H9 (cell line): ENCODE data around the gene PACSIN2. TPM values are rescaled to one million over a fixed set of nuclear protein-coding genes. Genes with fewer than 3 reads are reported as not detected.

Experiments used
- DNase-seq: peaks from one replicate; pipeline ENCODE4 v3.0.0-alpha.2; 2017
- H2AFZ ChIP-seq: one replicate; pipeline ENCODE4 v1.6.1; 2013; ENCODE audit warnings: mild to moderate bottlenecking, low read length, control low read depth, moderate library complexity
- H2AK5ac ChIP-seq: 2 replicates; pipeline ENCODE4 v1.6.1; 2013; ENCODE audit warnings: low read length, control low read depth, mixed read lengths; ENCODE audit not compliant: insufficient read length
- H2BK120ac ChIP-seq: one replicate; pipeline ENCODE4 v1.6.1; 2013; ENCODE audit warnings: low read depth, mild to moderate bottlenecking, low read length, control low read depth, inconsistent platforms; ENCODE audit not compliant: poor library complexity, severe bottlenecking
- H2BK12ac ChIP-seq: 2 replicates; pipeline ENCODE4 v1.6.1; 2013; ENCODE audit warnings: low read length, control low read depth, mixed read lengths, low read depth; ENCODE audit not compliant: insufficient read length
- H2BK15ac ChIP-seq: 2 replicates; pipeline ENCODE4 v1.6.1; 2013; ENCODE audit warnings: low read depth, low read length, control low read depth
- H2BK20ac ChIP-seq: one replicate; pipeline ENCODE4 v1.6.1; 2013; ENCODE audit warnings: low read depth, mild to moderate bottlenecking, low read length, control low read depth, inconsistent platforms; ENCODE audit not compliant: poor library complexity, severe bottlenecking
- H2BK5ac ChIP-seq: 2 replicates; pipeline ENCODE4 v1.6.1; 2013; ENCODE audit warnings: low read length, control low read depth, mixed read lengths; ENCODE audit not compliant: insufficient read length
- H3K14ac ChIP-seq: 2 replicates; pipeline ENCODE4 v1.6.1; 2013; ENCODE audit warnings: low read length, control low read depth; ENCODE audit not compliant: insufficient read depth
- H3K18ac ChIP-seq: 2 replicates; pipeline ENCODE4 v1.6.1; 2013; ENCODE audit warnings: low read depth, mild to moderate bottlenecking, mixed read lengths, low read length, control low read depth; ENCODE audit not compliant: insufficient read length
- H3K23ac ChIP-seq: 2 replicates; pipeline ENCODE4 v1.6.1; 2013; ENCODE audit warnings: low read length, control low read depth, mixed read lengths, low read depth; ENCODE audit not compliant: insufficient read length
- H3K23me2 ChIP-seq: 2 replicates; pipeline ENCODE4 v1.6.1; 2013; ENCODE audit warnings: low read depth, mild to moderate bottlenecking, mixed read lengths, low read length, control low read depth; ENCODE audit not compliant: insufficient read length, poor library complexity, severe bottlenecking
- H3K27ac ChIP-seq: 2 replicates; pipeline ENCODE4 v1.5.1; 2013; ENCODE audit warnings: low read length, control low read depth, mixed read lengths, low read depth; ENCODE audit not compliant: insufficient read length
- H3K27me3 ChIP-seq: 2 replicates; pipeline ENCODE4 v1.6.1; 2013; ENCODE audit warnings: low read length, control low read depth, inconsistent platforms; ENCODE audit not compliant: insufficient read depth
- H3K4ac ChIP-seq: 2 replicates; pipeline ENCODE4 v1.6.1; 2013; ENCODE audit warnings: low read depth, mild to moderate bottlenecking, control low read depth, inconsistent platforms, low read length, moderate library complexity
- H3K4me1 ChIP-seq: 2 replicates; pipeline ENCODE4 v1.6.1; 2013; ENCODE audit warnings: low read length, control low read depth, inconsistent platforms; ENCODE audit not compliant: insufficient read depth
- H3K4me2 ChIP-seq: 2 replicates; pipeline ENCODE4 v1.6.1; 2013; ENCODE audit warnings: low read length, control low read depth, mixed read lengths; ENCODE audit not compliant: insufficient read length, insufficient read depth
- H3K56ac ChIP-seq: 2 replicates; pipeline ENCODE4 v1.6.1; 2013; ENCODE audit warnings: low read depth, mild to moderate bottlenecking, mixed read lengths, low read length, control low read depth; ENCODE audit not compliant: insufficient read length
- H3K79me1 ChIP-seq: 2 replicates; pipeline ENCODE4 v1.6.1; 2013; ENCODE audit warnings: low read depth, mild to moderate bottlenecking, moderate library complexity, low read length, control low read depth, inconsistent platforms; ENCODE audit not compliant: insufficient read depth, poor library complexity, severe bottlenecking
- H3K79me2 ChIP-seq: 2 replicates; pipeline ENCODE4 v1.6.1; 2013; ENCODE audit warnings: low read length, control low read depth, inconsistent platforms; ENCODE audit not compliant: insufficient read depth
- H3K9ac ChIP-seq: 2 replicates; pipeline ENCODE4 v1.6.1; 2013; ENCODE audit warnings: low read length, control low read depth, mixed read lengths; ENCODE audit not compliant: insufficient read length; ENCODE audit errors: extremely low read depth
- H3K9me3 ChIP-seq: one replicate; pipeline ENCODE4 v1.6.1; 2013; ENCODE audit warnings: low read depth, low read length, inconsistent platforms; ENCODE audit not compliant: control insufficient read depth
- H3T11ph ChIP-seq: one replicate; pipeline ENCODE4 v1.6.1; 2013; ENCODE audit warnings: mild to moderate bottlenecking, low read length, control low read depth, inconsistent platforms
- H4K20me1 ChIP-seq: one replicate; pipeline ENCODE4 v1.6.1; 2013; ENCODE audit not compliant: control insufficient read depth, insufficient read length, insufficient read depth
- H4K5ac ChIP-seq: 2 replicates; pipeline ENCODE4 v1.6.1; 2013; ENCODE audit warnings: low read depth, mild to moderate bottlenecking, mixed read lengths, low read length, control low read depth; ENCODE audit not compliant: insufficient read length
- H4K8ac ChIP-seq: replicated peaks from 2 replicates; pipeline ENCODE4 v1.6.1; 2013; ENCODE audit warnings: low read length, control low read depth, mixed read lengths, low read depth; ENCODE audit not compliant: insufficient read length
- H4K91ac ChIP-seq: 2 replicates; pipeline ENCODE4 v1.6.1; 2013; ENCODE audit warnings: low read depth, mild to moderate bottlenecking, moderate library complexity, mixed read lengths, low read length, control low read depth; ENCODE audit not compliant: insufficient read length
- H3K27ac Mint-ChIP-seq, 3 experiments: 2 replicates in 2 of 3; 3 replicates in 1 of 3; pipeline ENCODE4 v1.8.0; 2020 to 2021; ENCODE audit warnings: mixed read lengths in 3 of 3, mild to moderate bottlenecking in 1 of 3, moderate library complexity in 1 of 3
- H3K27me3 Mint-ChIP-seq: 2 replicates; pipeline ENCODE4 v1.8.0; 2021; ENCODE audit warnings: low read depth, mild to moderate bottlenecking, moderate library complexity, mixed read lengths
- H3K36me3 Mint-ChIP-seq, 3 experiments: 2 replicates in 2 of 3; 3 replicates in 1 of 3; pipeline ENCODE4 v1.8.0; 2020 to 2021; ENCODE audit warnings: low read depth in 3 of 3, mixed read lengths in 3 of 3; ENCODE audit not compliant: insufficient read depth in 1 of 3
- H3K4me1 Mint-ChIP-seq, 2 experiments: 2 replicates each; pipeline ENCODE4 v1.8.0; 2020; ENCODE audit warnings: mixed read lengths in 2 of 2
- H3K4me3 Mint-ChIP-seq, 2 experiments: 2 replicates in 1 of 2; 3 replicates in 1 of 2; pipeline ENCODE4 v1.8.0; 2020 to 2021; ENCODE audit warnings: mild to moderate bottlenecking in 2 of 2, mixed read lengths in 2 of 2, moderate library complexity in 1 of 2
- H3K9me3 Mint-ChIP-seq, 2 experiments: 2 replicates in 1 of 2; 3 replicates in 1 of 2; pipeline ENCODE4 v1.8.0; 2020; ENCODE audit warnings: mild to moderate bottlenecking in 2 of 2, mixed read lengths in 2 of 2, moderate library complexity in 1 of 2
- WGBS: extraction: QIAGEN DNeasy Blood & Tissue Kit; methylation state at CpG from one replicate; pipeline ENCODE4 v1.1.7; 2013; ENCODE audit warnings: missing lambda C conversion rate, low lambda C conversion rate, mixed read lengths; ENCODE audit not compliant: insufficient read length; ENCODE audit errors: extremely low coverage; 5-methylcytosine and 5-hydroxymethylcytosine counted together
- total RNA-seq: library from RNA; stranded (reverse); gene quantifications from 2 replicates; pipeline ENCODE4 v1.2.1, GENCODE V29; 2021
- TF ChIP-seq, protein P1 (sequence below): fragments of 200-600 bp; sonication (generic); conservative IDR thresholded peaks from 3 replicates; pipeline ENCODE4 v1.8.0; 2021; ENCODE audit warnings: antibody characterized with exemption, mild to moderate bottlenecking

The PACSIN2 gene
- total RNA-seq, 1 experiment from 2014 or later: 62.3 TPM

DNA sequence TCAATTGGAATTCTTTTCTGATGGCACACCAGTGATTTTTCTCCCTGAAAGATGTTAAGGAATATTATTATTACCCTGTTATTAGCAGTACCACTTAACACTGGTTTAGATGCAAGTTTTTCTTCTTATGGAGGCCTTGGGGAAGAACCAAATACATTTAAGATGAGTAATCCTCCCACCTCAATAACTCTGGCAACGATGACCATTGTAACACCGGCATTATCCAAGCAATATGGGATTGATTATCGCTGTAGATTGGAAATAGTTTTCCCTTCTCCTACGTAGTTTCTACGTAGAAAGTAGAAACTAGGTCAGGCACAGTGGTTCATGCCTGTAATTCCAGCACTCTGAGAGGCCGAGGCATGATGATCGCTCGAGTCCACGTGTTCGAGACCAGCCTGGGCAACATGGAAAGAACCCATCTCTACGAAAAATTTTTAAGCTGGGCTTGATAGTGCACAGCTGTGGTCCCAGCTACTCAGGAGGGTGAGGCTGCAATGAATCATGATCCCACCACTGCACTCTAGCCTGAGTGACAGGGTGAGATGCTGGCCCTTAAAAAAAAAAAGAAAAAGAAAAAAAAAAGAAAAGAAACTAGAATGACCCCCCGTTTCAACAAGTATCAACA lies 45.5 kb downstream of the PACSIN2 start:
- peaks cover 8% of the 10 kb centered on the region; the same call in 1 of the 2 replicates for H3K4me1 ChIP-seq
- peaks cover 2% of the 10 kb centered on the region for H4K20me1 ChIP-seq
- no peak overlapping the region for H2BK15ac ChIP-seq
- no peak overlapping the region for H2BK5ac ChIP-seq
- DNase-seq: no peak
- H3K23me2 ChIP-seq: peaks cover 2% of the 10 kb centered on the region
- Mint-ChIP-seq H3K4me3 (no peak overlapping the region), H3K9me3 (peaks cover 15 to 17% of the 10 kb centered on the region in 2 experiments), H3K36me3 (peaks cover 29 to 40% (median 31%) of the 10 kb centered on the region in 3 experiments), H3K27me3 (peaks cover 2% of the 10 kb centered on the region; the same call in 1 of the 2 replicates), H3K4me1 (peaks cover 35 to 41% of the 10 kb centered on the region in 2 experiments), H3K27ac (no peak overlapping the region; a peak in 3 of 7 replicates)
- H4K5ac ChIP-seq: no peak overlapping the region
- no peak overlapping the region for H2BK20ac ChIP-seq
- no peaks in the 10 kb centered on the region for H3K27me3 ChIP-seq
- H3K9me3 ChIP-seq: no peaks in the 10 kb centered on the region
- no peak overlapping the region for H3K18ac ChIP-seq
- TF ChIP-seq, protein P1, sequence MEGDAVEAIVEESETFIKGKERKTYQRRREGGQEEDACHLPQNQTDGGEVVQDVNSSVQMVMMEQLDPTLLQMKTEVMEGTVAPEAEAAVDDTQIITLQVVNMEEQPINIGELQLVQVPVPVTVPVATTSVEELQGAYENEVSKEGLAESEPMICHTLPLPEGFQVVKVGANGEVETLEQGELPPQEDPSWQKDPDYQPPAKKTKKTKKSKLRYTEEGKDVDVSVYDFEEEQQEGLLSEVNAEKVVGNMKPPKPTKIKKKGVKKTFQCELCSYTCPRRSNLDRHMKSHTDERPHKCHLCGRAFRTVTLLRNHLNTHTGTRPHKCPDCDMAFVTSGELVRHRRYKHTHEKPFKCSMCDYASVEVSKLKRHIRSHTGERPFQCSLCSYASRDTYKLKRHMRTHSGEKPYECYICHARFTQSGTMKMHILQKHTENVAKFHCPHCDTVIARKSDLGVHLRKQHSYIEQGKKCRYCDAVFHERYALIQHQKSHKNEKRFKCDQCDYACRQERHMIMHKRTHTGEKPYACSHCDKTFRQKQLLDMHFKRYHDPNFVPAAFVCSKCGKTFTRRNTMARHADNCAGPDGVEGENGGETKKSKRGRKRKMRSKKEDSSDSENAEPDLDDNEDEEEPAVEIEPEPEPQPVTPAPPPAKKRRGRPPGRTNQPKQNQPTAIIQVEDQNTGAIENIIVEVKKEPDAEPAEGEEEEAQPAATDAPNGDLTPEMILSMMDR: no peak
- H3K27ac ChIP-seq: no peak overlapping the region
- H3K56ac ChIP-seq: no peak overlapping the region
- H3K4me2 ChIP-seq: no peak overlapping the region
- H3T11ph ChIP-seq: no peak overlapping the region
- H4K8ac ChIP-seq: no peak overlapping the region
- peaks cover 9% of the 10 kb centered on the region; the same call in 1 of the 2 replicates for H3K79me2 ChIP-seq
- H3K4ac ChIP-seq: no peak overlapping the region
- no peak overlapping the region for H2AFZ ChIP-seq
- H2BK12ac ChIP-seq: no peak overlapping the region
- H3K9ac ChIP-seq: no peak overlapping the region
- no peak overlapping the region for H2AK5ac ChIP-seq
- no peak overlapping the region for H2BK120ac ChIP-seq
- no CpG with 5 or more reads among the region's 12 CpGs for WGBS
- H4K91ac ChIP-seq: no peak overlapping the region
- H3K23ac ChIP-seq: no peak overlapping the region
- peaks cover 9% of the 10 kb centered on the region for H3K79me1 ChIP-seq
- no peak overlapping the region for H3K14ac ChIP-seq
